PC-3 (cell line): ENCODE data around the gene DLG2. TPM values are rescaled to one million over a fixed set of nuclear protein-coding genes. Genes with fewer than 3 reads are reported as not detected.

Experiments used
- ATAC-seq: fragments of 200-7000 bp; cut with Tn5 transposase; 2 replicates; pipeline ENCODE4 v1.9.1; 2020; ENCODE audit warnings: mild to moderate bottlenecking, moderate library complexity
- BruUV-seq: library from RNA; stranded (reverse); fragments of 400-500 nt; replicated peaks from 2 replicates; lab custom pipeline; 2021; lab: Mats Ljungman, UMichigan
- CTCF ChIA-PET: fragments of 300-600 bp; sonication (Branson Sonifier 250); formaldehyde crosslinking; loops from one replicate; lab custom pipeline; 2022; ENCODE audit warnings: antibody characterized with exemption; lab: Charles Lee
- POLR2A ChIA-PET: fragments of 300-600 bp; sonication (Branson Sonifier 250); formaldehyde crosslinking; loops from one replicate; lab custom pipeline; 2022; ENCODE audit warnings: antibody characterized with exemption; ENCODE audit not compliant: unreplicated experiment; lab: Charles Lee
- DNase-seq: peaks from one replicate; pipeline ENCODE4 v3.0.0-alpha.2; 2015
- H2AFZ ChIP-seq: fragments of 300-600 bp; sonication (generic); 2 replicates; pipeline ENCODE4 v1.6.0; 2016; ENCODE audit warnings: antibody characterized with exemption, low read length
- H3F3A ChIP-seq: fragments of 300-600 bp; sonication (generic); one replicate; pipeline ENCODE4 v1.6.0; 2017; ENCODE audit warnings: antibody characterized with exemption, low read length, control low read depth, mild to moderate bottlenecking; ENCODE audit not compliant: unreplicated experiment
- H3K27ac ChIP-seq: fragments of 300-600 bp; sonication (generic); 2 replicates; pipeline ENCODE4 v1.5.1; 2016; ENCODE audit warnings: mild to moderate bottlenecking, low read length
- H3K27me3 ChIP-seq: fragments of 300-600 bp; sonication (generic); 2 replicates; pipeline ENCODE4 v1.6.1; 2016; ENCODE audit warnings: low read length, mixed read lengths
- H3K36me3 ChIP-seq: fragments of 300-600 bp; sonication (generic); 2 replicates; pipeline ENCODE4 v1.6.1; 2016; ENCODE audit warnings: low read depth, mixed run types, low read length, mixed read lengths
- H3K4me1 ChIP-seq: fragments of 300-600 bp; sonication (generic); 2 replicates; pipeline ENCODE4 v1.5.1; 2016; ENCODE audit warnings: low read length; ENCODE audit not compliant: insufficient read depth
- H3K4me2 ChIP-seq: fragments of 300-600 bp; sonication (generic); 2 replicates; pipeline ENCODE4 v1.6.0; 2016; ENCODE audit warnings: low read length
- H3K4me3 ChIP-seq: fragments of 300-600 bp; sonication (generic); 2 replicates; pipeline ENCODE4 v1.5.1; 2016; ENCODE audit warnings: mild to moderate bottlenecking, low read length, mixed read lengths
- H3K79me2 ChIP-seq: fragments of 300-600 bp; sonication (generic); 2 replicates; pipeline ENCODE4 v1.6.1; 2017; ENCODE audit warnings: low read length, mixed read lengths
- H3K9ac ChIP-seq: fragments of 300-600 bp; sonication (generic); 2 replicates; pipeline ENCODE4 v1.6.0; 2016; ENCODE audit warnings: mild to moderate bottlenecking, low read length
- H3K9me2 ChIP-seq: fragments of 300-600 bp; sonication (generic); replicated peaks from 2 replicates; pipeline ENCODE4 v1.6.1; 2016; ENCODE audit warnings: mixed run types, low read length, mixed read lengths
- H3K9me3 ChIP-seq: fragments of 300-600 bp; sonication (generic); 2 replicates; pipeline ENCODE4 v1.6.1; 2016; ENCODE audit warnings: low read length, mixed read lengths
- H4K20me1 ChIP-seq: fragments of 300-600 bp; sonication (generic); 2 replicates; pipeline ENCODE4 v1.6.1; 2016; ENCODE audit warnings: low read length, mixed read lengths
- CTCF ChIP-seq: fragments of 300-600 bp; sonication (generic); conservative IDR thresholded peaks from 2 replicates; pipeline ENCODE4 v1.5.1; 2017; ENCODE audit warnings: antibody characterized with exemption, low read depth, mild to moderate bottlenecking, low read length
- EZH2 ChIP-seq: fragments of 300-600 bp; sonication (generic); IDR thresholded peaks from one replicate; pipeline ENCODE4 v1.6.1; 2017; ENCODE audit warnings: antibody characterized with exemption, mild to moderate bottlenecking, low read length; ENCODE audit not compliant: unreplicated experiment
- EZH2phosphoT487 ChIP-seq: fragments of 300-600 bp; sonication (generic); IDR thresholded peaks from 2 replicates; pipeline ENCODE4 v1.6.1; 2018; ENCODE audit warnings: mild to moderate bottlenecking, antibody characterized with exemption, low read length, borderline replicate concordance
- intact Hi-C: fragments of 100-400 bp; cut with micrococcal nuclease; formaldehyde crosslinking; loops from 2 replicates; pipeline ENCODE4 v1.9.0; 2023
- total RNA-seq: library from RNA; depleted of rRNA; stranded (reverse); fragments of >200 nt; gene quantifications from 2 replicates; pipeline ENCODE4 v1.2.3, GENCODE V29; 2014

Gene DLG2
- total RNA-seq, 1 experiment from 2014 or later: 0.58 TPM

- CTCF ChIA-PET: no interaction called here
Observed at GRCh38 chr11:84865257-84865656, 761.9 kb downstream of the DLG2 start.

GRCh38 chr11:84857746-84858145 is 769.4 kb downstream of the DLG2 start:
- Histone ChIP-seq H3K4me2 (no peak overlapping the region), H3K9ac (no peak overlapping the region), H3K4me1 (peaks cover 18% of the 10 kb centered on the region), H3K4me3 (no peak overlapping the region), H3K79me2 (no peaks in the 10 kb centered on the region), H3K27ac (no peak overlapping the region), H2AFZ (no peak overlapping the region), H3K9me3 (no peaks in the 10 kb centered on the region), H4K20me1 (no peaks in the 10 kb centered on the region), H3K36me3 (no peaks in the 10 kb centered on the region), H3K27me3 (no peaks in the 10 kb centered on the region), H3K9me2 (no peaks in the 10 kb centered on the region), H3F3A (no peaks in the 10 kb centered on the region)
- POLR2A ChIA-PET: no interaction called here
- no TSS peak for BruUV-seq
- TF ChIP-seq EZH2phosphoT487: no peak
- no peak for TF ChIP-seq EZH2
- CTCF ChIA-PET: no interaction called here
- intact Hi-C loops: no loop called here
- peak; percentile 67 for DNase-seq
- ATAC-seq: no peak

More at GRCh38 chr11:84865257-84865656, 761.9 kb downstream of the DLG2 start:
- no peak overlapping the region for H3K4me3 ChIP-seq
- peaks cover 4% of the 10 kb centered on the region for H3F3A ChIP-seq
- 0 out of 2 replicates have a peak overlapping the region, but pooled peaks have one; percentile 80 for H3K27ac ChIP-seq
- no TSS peak for BruUV-seq
- no peaks in the 10 kb centered on the region for H3K9me3 ChIP-seq
- no peak overlapping the region for H3K9ac ChIP-seq
- intact Hi-C loops: loop anchor here (2.0 kb wide), 2 partner anchors 28 to 64 kb away; no protein-coding TSS in a partner anchor
- peaks cover 54% of the 10 kb centered on the region for H3K4me1 ChIP-seq
- no peaks in the 10 kb centered on the region for H3K9me2 ChIP-seq
- ATAC-seq: peak; percentile 25
- H3K4me2 ChIP-seq: peak overlapping the region; percentile 48
- POLR2A ChIA-PET: no interaction called here
- H3K79me2 ChIP-seq: no peaks in the 10 kb centered on the region
- H3K27me3 ChIP-seq: no peaks in the 10 kb centered on the region
- peak; percentile 91 for DNase-seq
- no peaks in the 10 kb centered on the region for H3K36me3 ChIP-seq
- TF ChIP-seq EZH2: no peak
- no peak overlapping the region for H2AFZ ChIP-seq
- no peaks in the 10 kb centered on the region for H4K20me1 ChIP-seq

- Histone ChIP-seq H3K9me2 (no peaks in the 10 kb centered on the region), H3K9ac (no peak overlapping the region), H3K27me3 (no peaks in the 10 kb centered on the region), H3K36me3 (no peaks in the 10 kb centered on the region), H3F3A (no peaks in the 10 kb centered on the region), H2AFZ (peak overlapping the region; percentile 4; the same call in 1 of the 2 replicates), H3K4me1 (peaks cover 18% of the 10 kb centered on the region), H3K9me3 (no peaks in the 10 kb centered on the region), H3K4me3 (no peak overlapping the region), H4K20me1 (no peaks in the 10 kb centered on the region), H3K4me2 (peak overlapping the region; percentile 51), H3K27ac (peak overlapping the region; percentile 1; the same call in 1 of the 2 replicates), H3K79me2 (no peaks in the 10 kb centered on the region)
- no peak for TF ChIP-seq EZH2phosphoT487
- no peak for TF ChIP-seq CTCF
- no peak for TF ChIP-seq EZH2
- ChIA-PET POLR2A (no interaction called here), CTCF (no interaction called here)
- ATAC-seq (peak; percentile 94), DNase-seq (peak; percentile 86)
- BruUV-seq: no TSS peak
- intact Hi-C loops: no loop called here
Observed at GRCh38 chr11:84855508-84856245, 771.5 kb downstream of the DLG2 start.
